Retinal pigment epithelial cell (primary cell): Measurements from ENCODE around the gene CCDC107.

Source experiments
- DNase-seq: peaks from one replicate; pipeline ENCODE4 v3.0.0-alpha.2; 2010; ENCODE audit warnings: low read depth
- H3K4me3 ChIP-seq: 2 replicates; pipeline ENCODE4 v1.5.1; 2011; ENCODE audit warnings: mild to moderate bottlenecking, low read length, control low read depth, moderate library complexity
- TF ChIP-seq, protein P1 (sequence below): conservative IDR thresholded peaks from 2 replicates; pipeline ENCODE4 v1.5.1; 2011; ENCODE audit warnings: low read depth, low read length, control low read depth, inconsistent platforms

Gene CCDC107

GRCh38 chr9:35710818-35711500 lies 52.9 kb downstream of the CCDC107 start:
- TF ChIP-seq, protein P1, sequence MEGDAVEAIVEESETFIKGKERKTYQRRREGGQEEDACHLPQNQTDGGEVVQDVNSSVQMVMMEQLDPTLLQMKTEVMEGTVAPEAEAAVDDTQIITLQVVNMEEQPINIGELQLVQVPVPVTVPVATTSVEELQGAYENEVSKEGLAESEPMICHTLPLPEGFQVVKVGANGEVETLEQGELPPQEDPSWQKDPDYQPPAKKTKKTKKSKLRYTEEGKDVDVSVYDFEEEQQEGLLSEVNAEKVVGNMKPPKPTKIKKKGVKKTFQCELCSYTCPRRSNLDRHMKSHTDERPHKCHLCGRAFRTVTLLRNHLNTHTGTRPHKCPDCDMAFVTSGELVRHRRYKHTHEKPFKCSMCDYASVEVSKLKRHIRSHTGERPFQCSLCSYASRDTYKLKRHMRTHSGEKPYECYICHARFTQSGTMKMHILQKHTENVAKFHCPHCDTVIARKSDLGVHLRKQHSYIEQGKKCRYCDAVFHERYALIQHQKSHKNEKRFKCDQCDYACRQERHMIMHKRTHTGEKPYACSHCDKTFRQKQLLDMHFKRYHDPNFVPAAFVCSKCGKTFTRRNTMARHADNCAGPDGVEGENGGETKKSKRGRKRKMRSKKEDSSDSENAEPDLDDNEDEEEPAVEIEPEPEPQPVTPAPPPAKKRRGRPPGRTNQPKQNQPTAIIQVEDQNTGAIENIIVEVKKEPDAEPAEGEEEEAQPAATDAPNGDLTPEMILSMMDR = no peak
- DNase-seq = no peak
- no peak overlapping the region for H3K4me3 ChIP-seq
